Spleen (tissue), 11 donors: ENCODE measurements around the gene DDR1. TPM values are rescaled to one million over a fixed set of nuclear protein-coding genes. Genes with fewer than 3 reads are reported as not detected.
"Not testable (repeated sequence)": the region's sequence is repeated elsewhere in the genome, so short reads cannot be mapped to it uniquely, and the experiment has no call there.

Experiments used
- DNase-seq: peaks from one replicate; pipeline ENCODE4 v3.0.0-alpha.2; 2020
- H3K27ac ChIP-seq, 8 donors: fragments of 200-600 bp; sonication (generic) in 7 of 8; 1 replicate in 4 of 8; 2 replicates in 4 of 8; pipeline versions ENCODE4 v1.5.0 to v1.8.0; 2016 to 2021; ENCODE audit warnings: inconsistent platforms in 4 of 8, mild to moderate bottlenecking in 4 of 8, moderate library complexity in 1 of 8
- H3K27me3 ChIP-seq, 7 donors: fragments of 200-600 bp; sonication (generic) in 6 of 7; replicated peaks in 1 of 7; 1 replicate in 4 of 7; 2 replicates in 3 of 7; pipeline versions ENCODE4 v1.5.0 to v1.8.0; 2016 to 2021; ENCODE audit warnings: inconsistent platforms in 3 of 7, mild to moderate bottlenecking in 1 of 7
- H3K36me3 ChIP-seq, 6 donors: fragments of 200-600 bp; sonication (generic) in 5 of 6; 1 replicate in 4 of 6; 2 replicates in 2 of 6; pipeline versions ENCODE4 v1.5.0 to v1.8.0; 2016 to 2021; ENCODE audit warnings: inconsistent platforms in 2 of 6
- H3K4me1 ChIP-seq, 6 donors: fragments of 200-600 bp; sonication (generic) in 5 of 6; 1 replicate in 3 of 6; 2 replicates in 3 of 6; pipeline versions ENCODE4 v1.5.0 to v1.8.0; 2016 to 2021; ENCODE audit warnings: inconsistent platforms in 3 of 6
- H3K4me3 ChIP-seq, 8 donors: fragments of 200-600 bp; sonication (generic) in 7 of 8; 1 replicate in 4 of 8; 2 replicates in 4 of 8; pipeline versions ENCODE4 v1.5.0 to v1.8.0; 2016 to 2021; ENCODE audit warnings: inconsistent platforms in 4 of 8, mild to moderate bottlenecking in 4 of 8, moderate library complexity in 2 of 8
- H3K9me3 ChIP-seq, 8 donors: fragments of 200-600 bp; sonication (generic) in 7 of 8; 1 replicate in 4 of 8; 2 replicates in 4 of 8; pipeline versions ENCODE4 v1.5.0 to v1.8.0; 2016 to 2021; ENCODE audit warnings: inconsistent platforms in 4 of 8
- POLR2A ChIP-seq, 3 donors: fragments of 450-650 bp; IDR thresholded peaks; one replicate each; pipeline ENCODE4 v1.5.1; 2017; ENCODE audit warnings: antibody characterized with exemption in 3 of 3, mild to moderate bottlenecking in 1 of 3
- POLR2AphosphoS5 ChIP-seq, 3 donors: sonication (generic); formaldehyde crosslinking; IDR thresholded peaks; one replicate each; pipeline ENCODE4 v1.5.1; 2017; ENCODE audit warnings: antibody characterized with exemption in 3 of 3
- WGBS, 5 donors: extraction: QIAGEN DNeasy Blood & Tissue Kit in 3 of 5; methylation state at CpG; one replicate each; pipeline versions ENCODE4 v1.1.5 to v1.1.7; 2013 to 2018; 5-methylcytosine and 5-hydroxymethylcytosine counted together
- intact Hi-C: fragments of 100-400 bp; cut with DNase I; formaldehyde crosslinking; loops from one replicate; pipeline ENCODE4 v1.15.0; 2023; ENCODE audit warnings: low total_unique reads
- polyA plus RNA-seq, 3 donors: library from polyadenylated mRNA; stranded (reverse); fragments of 200-250 nt; gene quantifications; one replicate each; pipeline ENCODE4 v1.2.1, GENCODE V29; 2013
- total RNA-seq, 7 donors: library from RNA; depleted of rRNA in 3 of 7; stranded (reverse); fragments of >200 nt in 3 of 7; fragmentation: NEBNext Ultra II Directional in 4 of 7; extraction: Animal tissue kit (Norgen Biotek cat#: 25700) in 4 of 7; gene quantifications; one replicate each; pipeline versions ENCODE4 v1.1.0 to v1.2.1, GENCODE V29; 2016 to 2021
- TF ChIP-seq, protein P1 (sequence below), 11 experiments: fragments of 200-600 bp in 7 of 11; fragments of 450-650 bp in 4 of 11; sonication (generic) in 4 of 11; IDR thresholded peaks in 8 of 11; conservative IDR thresholded peaks in 3 of 11; 1 replicate in 7 of 11; 2 replicates in 4 of 11; pipeline versions ENCODE4 v1.4.0 to v1.8.0; 2016 to 2021; ENCODE audit warnings: antibody characterized with exemption in 11 of 11, inconsistent platforms in 4 of 11, mild to moderate bottlenecking in 1 of 11
- donor health status: healthy with polysubstance abuse.
- donor health status: DM: no; HTN: no; CAD: no; lungs with moderate emphysema.
- donor health status: DM: no; HTN: no; CAD: no.
- donor health status: Bipolar disorder and iron deficiency.
- donor health status: healthy.
- donor health status: DM: no; HTN: no; CAD: no.
- donor health status: DM: yes; HTN: yes; CAD: no.

The DDR1 gene
- total and polyA plus RNA-seq, 10 donors: 5.0 to 37.1 (median 17.4) TPM

DNA sequence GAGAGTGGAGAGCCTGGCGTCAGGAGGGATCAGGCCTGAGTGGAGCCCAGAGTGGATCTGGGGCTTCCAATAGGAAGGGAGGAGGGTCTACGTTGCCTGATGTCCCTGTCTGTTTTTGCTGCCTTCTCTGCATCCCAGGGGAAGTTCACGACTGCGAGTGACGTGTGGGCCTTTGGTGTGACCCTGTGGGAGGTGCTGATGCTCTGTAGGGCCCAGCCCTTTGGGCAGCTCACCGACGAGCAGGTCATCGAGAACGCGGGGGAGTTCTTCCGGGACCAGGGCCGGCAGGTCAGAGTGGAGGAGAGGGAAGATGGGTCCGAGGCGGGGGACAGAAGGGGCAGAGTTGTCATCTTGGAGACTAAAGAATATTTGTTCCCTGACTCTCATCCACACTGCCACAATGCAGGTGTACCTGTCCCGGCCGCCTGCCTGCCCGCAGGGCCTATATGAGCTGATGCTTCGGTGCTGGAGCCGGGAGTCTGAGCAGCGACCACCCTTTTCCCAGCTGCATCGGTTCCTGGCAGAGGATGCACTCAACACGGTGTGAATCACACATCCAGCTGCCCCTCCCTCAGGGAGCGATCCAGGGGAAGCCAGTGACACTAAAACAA, 14.5 kb downstream of the DDR1 start:
- DNase-seq: no peak
- H3K36me3 ChIP-seq: peaks cover 0 to 63% (median 27%) of the 10 kb centered on the region in 6 donors
- WGBS, 5 donors: 82 to 89% (median 87%) methylated on average over 23 of the region's 23 CpGs

DNA sequence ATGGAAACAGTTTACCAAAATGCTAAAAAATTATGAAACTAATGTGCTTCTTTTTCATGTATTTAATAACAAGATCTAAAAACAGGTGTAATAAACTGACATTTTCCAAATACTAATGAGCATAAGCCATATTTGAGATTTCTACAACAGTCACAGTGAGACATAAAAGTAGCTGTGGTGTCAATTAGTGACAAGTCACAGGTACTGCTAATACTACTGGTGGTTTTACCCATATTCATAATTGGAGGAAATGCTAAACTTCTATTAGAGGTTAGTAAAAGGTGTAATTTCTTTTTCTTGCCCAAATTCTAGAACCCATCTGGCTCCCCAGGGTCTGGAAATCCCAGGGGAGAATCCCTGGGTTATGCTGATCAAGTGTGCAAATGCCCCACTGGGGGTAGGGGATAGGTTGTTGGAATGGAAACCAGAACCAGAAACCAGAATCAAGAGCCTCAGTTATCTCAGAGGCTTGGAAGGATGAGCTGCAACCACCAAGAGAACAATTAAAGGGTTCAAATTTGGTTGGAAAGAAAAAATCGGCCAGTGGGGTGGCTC, 16.6 kb downstream of the DDR1 start:
- peaks cover 0 to 21% (median 4%) of the 10 kb centered on the region in 6 donors for H3K4me1 ChIP-seq
- no peaks in the 10 kb centered on the region for H3K9me3 ChIP-seq
- no peak overlapping the region for H3K27ac ChIP-seq
- no peaks in the 10 kb centered on the region for H3K27me3 ChIP-seq
- WGBS, 5 donors: 72 to 86% (median 84%) methylated on average over 1 of the region's 1 CpG
- intact Hi-C loops: no loop called here
- TF ChIP-seq POLR2AphosphoS5 (IDR thresholded peaks at IDR 0.05): no peak
- no peak for TF ChIP-seq POLR2A (IDR thresholded peaks at IDR 0.05)
- TF ChIP-seq, protein P1, sequence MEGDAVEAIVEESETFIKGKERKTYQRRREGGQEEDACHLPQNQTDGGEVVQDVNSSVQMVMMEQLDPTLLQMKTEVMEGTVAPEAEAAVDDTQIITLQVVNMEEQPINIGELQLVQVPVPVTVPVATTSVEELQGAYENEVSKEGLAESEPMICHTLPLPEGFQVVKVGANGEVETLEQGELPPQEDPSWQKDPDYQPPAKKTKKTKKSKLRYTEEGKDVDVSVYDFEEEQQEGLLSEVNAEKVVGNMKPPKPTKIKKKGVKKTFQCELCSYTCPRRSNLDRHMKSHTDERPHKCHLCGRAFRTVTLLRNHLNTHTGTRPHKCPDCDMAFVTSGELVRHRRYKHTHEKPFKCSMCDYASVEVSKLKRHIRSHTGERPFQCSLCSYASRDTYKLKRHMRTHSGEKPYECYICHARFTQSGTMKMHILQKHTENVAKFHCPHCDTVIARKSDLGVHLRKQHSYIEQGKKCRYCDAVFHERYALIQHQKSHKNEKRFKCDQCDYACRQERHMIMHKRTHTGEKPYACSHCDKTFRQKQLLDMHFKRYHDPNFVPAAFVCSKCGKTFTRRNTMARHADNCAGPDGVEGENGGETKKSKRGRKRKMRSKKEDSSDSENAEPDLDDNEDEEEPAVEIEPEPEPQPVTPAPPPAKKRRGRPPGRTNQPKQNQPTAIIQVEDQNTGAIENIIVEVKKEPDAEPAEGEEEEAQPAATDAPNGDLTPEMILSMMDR (IDR thresholded peaks at IDR 0.05 in 8 of 11, conservative IDR thresholded peaks at IDR 0.05 in 3 of 11): no peak
- DNase-seq: no peak
- peaks cover 0 to 42% (median 25%) of the 10 kb centered on the region in 6 donors for H3K36me3 ChIP-seq
- H3K4me3 ChIP-seq: no peak overlapping the region

More for the DNA sequence above, 14.5 kb downstream of the DDR1 start:
- no peak overlapping the region for H3K4me3 ChIP-seq
- no peaks in the 10 kb centered on the region for H3K9me3 ChIP-seq
- peaks cover 0 to 20% (median 4%) of the 10 kb centered on the region in 6 donors for H3K4me1 ChIP-seq
- TF ChIP-seq POLR2A (IDR thresholded peaks at IDR 0.05): no peak
- TF ChIP-seq, protein P1 (IDR thresholded peaks at IDR 0.05 in 8 of 11, conservative IDR thresholded peaks at IDR 0.05 in 3 of 11): no peak
- no peak for TF ChIP-seq POLR2AphosphoS5 (IDR thresholded peaks at IDR 0.05)
- H3K27me3 ChIP-seq: no peaks in the 10 kb centered on the region
- H3K27ac ChIP-seq: no peak overlapping the region
- intact Hi-C loops: no loop called here

DNA sequence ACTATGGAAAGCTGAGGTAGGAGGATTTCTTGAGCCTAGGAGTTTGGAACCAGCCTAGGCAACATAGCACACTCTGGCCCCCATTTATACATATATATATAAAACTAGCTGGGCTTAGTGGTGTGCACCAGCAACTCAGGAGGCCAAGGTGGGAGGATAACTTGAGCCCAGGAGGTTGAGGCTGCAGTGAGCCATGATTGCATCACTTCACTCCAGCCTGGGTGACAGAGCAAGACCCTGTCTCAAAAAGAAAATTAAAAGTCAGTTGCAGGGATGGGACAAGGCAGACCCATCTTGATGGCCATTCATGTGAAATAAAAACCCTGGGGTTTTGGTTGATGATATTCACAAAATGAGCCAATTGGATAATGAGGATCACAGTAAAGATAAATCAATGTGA, 17.1 kb downstream of the DDR1 start:
- Histone ChIP-seq H3K27ac (no peak overlapping the region), H3K4me1 (peaks cover 0 to 21% (median 4%) of the 10 kb centered on the region in 6 donors), H3K27me3 (no peaks in the 10 kb centered on the region), H3K9me3 (no peaks in the 10 kb centered on the region), H3K4me3 (no peak overlapping the region), H3K36me3 (peaks cover 0 to 37% (median 25%) of the 10 kb centered on the region in 6 donors)
- DNase-seq: no peak
- intact Hi-C loops: no loop called here
- TF ChIP-seq, protein P1 (IDR thresholded peaks at IDR 0.05 in 8 of 11, conservative IDR thresholded peaks at IDR 0.05 in 3 of 11): no peak
- TF ChIP-seq POLR2A (IDR thresholded peaks at IDR 0.05) (no peak), POLR2AphosphoS5 (IDR thresholded peaks at IDR 0.05) (no peak)

DNA sequence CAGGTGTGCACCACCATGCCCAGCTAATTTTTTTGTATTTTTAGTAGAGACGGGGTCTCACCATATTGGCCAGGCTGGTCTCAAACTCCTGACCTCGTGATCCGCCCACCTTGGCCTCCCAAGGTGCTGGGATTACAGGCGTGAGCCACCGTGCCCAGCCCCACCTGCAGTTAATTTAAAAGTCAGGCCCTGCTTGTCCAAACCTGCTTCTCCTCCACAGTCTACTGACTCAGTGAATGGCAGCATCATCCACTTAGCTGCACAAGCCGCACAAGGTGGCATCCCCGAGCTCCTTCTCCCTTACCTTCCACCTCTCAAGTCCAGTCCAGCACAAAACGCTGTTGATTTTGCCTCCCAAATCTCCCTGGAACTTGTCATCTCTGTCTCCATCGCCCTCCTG, 17.9 kb downstream of the DDR1 start:
- DNase-seq, H3K27ac ChIP-seq, intact Hi-C loops, H3K4me3 ChIP-seq, H3K9me3 ChIP-seq, H3K27me3 ChIP-seq: not testable (repeated sequence)
- WGBS, 5 donors: 77 to 87% (median 82%) methylated on average over 9 of the region's 9 CpGs
- peaks cover 0 to 29% (median 24%) of the 10 kb centered on the region in 6 donors for H3K36me3 ChIP-seq
- peaks cover under 1 to 23% (median 5%) of the 10 kb centered on the region in 6 donors for H3K4me1 ChIP-seq
